NCI-H2171 treated with DMSO at 0.1 percent for 48 hours (cell line): Measurements from ENCODE around the gene NPAS3.

Experiments
- DNase-seq: peaks from one replicate; lab custom pipeline; 2025; lab: John Stamatoyannopoulos, UW

The NPAS3 gene

DNA sequence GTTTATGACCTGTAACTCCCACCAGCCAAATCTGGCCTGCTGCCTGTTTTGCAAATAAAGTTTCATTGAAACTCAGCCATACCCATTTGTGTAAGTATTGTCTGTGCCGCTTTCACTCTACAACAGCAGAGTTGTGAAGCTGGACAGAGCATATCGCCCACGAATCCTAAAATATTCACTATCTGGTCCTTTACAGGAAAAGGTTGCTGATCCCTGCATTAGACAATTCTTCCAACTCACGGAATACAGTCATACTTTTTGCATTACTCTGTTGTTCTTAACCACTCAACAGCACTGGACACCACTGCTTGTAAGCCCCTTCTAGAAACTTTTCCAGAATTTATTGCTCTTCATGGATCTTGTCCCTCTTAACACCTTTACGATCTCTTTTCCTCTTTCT lies 576.8 kb downstream of the NPAS3 start:
- DNase-seq: no peak

DNA sequence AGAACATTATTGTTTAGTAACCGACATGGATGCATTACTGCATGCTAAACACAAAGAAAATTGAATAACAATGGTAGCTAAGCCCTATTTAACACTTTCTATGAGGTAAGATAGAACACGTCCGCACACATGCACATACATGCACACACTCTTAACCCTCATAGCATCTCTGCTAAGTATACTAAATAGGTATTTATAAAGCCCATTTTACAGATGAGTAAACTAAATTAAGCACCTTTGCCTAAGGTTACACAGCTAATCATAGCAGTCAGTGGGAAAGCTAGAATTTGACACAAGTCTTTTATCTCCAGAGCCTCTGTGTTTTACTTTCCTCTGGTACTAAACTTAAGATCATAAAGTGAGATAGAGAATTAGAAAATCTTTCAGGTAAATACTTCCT lies 577.2 kb downstream of the NPAS3 start:
- no peak for DNase-seq

DNA sequence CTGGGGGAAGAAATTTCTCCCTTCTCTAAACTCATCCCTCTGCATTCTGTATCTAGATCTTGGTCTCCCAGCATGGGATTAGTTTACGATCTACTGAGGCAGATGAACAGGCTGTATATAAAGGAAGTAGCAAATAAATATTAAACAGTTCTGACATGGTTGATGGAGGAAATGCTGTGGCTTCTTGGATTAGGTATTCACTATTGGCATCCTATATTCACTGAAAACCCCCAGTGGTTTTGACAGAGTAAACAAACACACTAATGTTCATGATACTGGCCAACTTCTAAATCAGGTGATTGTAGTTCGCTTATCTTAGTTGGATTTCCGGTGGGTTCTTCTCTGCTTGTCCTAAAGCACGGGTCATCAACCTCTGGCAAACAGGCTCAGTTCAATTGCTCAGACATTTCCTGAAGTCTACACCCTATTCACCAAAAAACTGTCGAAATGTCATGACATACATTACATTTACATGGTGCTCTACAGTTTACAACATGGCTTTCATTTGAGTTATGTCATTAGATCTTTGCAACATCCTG lies 578.3 kb downstream of the NPAS3 start:
- DNase-seq: no peak

DNA sequence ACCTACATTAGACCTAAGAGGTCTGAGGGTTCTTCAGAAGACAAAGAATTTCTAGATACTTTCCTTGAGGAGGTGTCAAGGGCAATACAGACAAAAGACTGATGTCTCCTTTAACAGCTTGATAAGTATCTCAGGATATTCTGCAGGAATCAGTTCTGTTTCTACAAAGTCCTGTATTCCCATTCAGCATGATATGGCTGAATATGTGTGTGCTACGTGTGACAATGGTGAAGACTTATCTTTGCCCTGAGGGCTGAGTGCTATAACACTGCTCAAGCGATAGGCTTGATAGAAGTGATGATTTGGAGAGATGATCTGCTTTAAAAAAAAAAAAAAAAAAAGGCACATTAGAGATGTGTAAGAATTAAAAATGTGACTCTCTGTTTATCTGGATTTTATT lies 582.5 kb downstream of the NPAS3 start:
- no peak for DNase-seq

DNA sequence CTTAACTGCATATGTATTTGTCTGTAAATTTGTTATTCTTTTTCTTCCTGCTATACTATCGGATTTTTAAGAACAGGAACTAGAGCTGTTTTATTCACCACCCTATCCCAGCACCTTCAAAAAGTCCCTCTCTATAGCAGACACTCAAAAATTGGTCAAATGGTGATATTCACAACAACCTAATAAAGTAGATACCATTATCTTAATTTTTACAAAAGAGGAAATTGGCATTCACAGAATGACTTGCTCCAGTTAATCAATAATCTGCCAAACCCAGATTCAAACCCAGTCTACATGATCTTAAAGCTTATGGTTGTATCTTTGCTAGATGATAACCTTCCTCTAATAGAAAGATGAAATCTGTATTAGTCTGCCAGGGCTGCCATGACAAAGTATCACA lies 585.6 kb downstream of the NPAS3 start:
- DNase-seq: no peak

DNA sequence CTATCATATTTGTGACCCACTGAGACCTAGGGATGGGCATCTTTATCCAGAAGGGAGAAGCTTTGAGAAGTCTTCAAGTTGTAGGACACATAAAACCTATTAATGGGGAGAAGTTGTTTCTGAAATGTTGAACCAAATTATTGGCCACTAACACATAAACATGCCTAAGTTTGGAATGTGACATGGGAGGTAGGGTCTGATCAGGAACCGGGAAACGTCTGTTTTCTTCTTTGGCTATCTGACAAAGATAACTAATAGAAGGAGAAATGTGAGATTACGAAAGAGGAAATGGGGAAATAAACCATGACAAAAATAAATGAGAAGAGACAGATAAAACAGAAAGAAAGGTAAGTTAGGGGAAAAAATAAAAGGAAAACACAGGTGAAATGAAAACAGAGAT lies 586.9 kb downstream of the NPAS3 start:
- no peak for DNase-seq

DNA sequence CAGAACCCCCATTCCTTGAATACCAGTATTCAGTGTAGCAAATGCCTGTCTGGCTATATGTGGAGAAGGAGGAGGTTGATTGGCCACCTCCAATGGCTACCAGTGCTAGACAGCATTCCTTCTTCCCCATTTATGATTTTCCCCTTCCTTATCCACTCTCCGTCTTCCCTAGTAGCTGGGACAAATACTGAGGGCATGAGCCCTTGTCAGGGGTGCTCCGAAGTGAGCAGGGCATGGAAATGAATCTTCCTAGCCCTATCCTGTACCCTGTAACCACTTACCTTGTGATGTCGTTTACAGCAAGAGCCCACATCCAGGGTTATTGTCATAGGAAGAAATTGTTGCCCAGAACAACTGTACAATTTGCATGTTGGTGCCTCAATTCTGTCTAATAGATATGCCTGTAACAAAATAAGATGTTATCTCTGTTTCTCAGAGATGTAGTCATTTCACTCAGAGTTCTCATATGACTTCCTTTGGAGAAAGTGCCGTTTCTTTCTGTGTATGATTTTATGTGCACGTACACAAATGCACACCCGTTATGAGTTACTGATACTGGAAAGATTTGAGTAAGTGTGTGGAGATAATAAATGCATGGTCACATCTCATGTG lies 588.5 kb downstream of the NPAS3 start:
- no peak for DNase-seq

DNA sequence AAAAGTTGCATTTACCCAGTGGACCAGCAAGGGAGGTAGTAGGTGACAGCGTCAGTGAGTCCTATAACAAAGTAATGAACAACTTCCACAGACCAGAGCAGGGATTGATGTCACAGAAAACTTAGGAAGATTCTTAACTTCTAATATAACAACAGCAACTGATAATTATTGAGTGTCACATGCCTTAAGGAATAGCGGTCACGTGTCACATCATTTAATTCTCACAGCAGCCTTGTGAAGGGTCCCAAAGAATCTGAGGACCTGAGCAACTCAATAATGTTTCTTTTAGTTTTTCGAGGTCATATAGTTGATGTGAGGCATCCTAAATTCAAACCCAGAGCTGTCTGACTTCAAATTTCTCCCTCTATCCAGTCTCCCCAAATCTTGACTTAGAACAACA lies 590.0 kb downstream of the NPAS3 start:
- no peak for DNase-seq

DNA sequence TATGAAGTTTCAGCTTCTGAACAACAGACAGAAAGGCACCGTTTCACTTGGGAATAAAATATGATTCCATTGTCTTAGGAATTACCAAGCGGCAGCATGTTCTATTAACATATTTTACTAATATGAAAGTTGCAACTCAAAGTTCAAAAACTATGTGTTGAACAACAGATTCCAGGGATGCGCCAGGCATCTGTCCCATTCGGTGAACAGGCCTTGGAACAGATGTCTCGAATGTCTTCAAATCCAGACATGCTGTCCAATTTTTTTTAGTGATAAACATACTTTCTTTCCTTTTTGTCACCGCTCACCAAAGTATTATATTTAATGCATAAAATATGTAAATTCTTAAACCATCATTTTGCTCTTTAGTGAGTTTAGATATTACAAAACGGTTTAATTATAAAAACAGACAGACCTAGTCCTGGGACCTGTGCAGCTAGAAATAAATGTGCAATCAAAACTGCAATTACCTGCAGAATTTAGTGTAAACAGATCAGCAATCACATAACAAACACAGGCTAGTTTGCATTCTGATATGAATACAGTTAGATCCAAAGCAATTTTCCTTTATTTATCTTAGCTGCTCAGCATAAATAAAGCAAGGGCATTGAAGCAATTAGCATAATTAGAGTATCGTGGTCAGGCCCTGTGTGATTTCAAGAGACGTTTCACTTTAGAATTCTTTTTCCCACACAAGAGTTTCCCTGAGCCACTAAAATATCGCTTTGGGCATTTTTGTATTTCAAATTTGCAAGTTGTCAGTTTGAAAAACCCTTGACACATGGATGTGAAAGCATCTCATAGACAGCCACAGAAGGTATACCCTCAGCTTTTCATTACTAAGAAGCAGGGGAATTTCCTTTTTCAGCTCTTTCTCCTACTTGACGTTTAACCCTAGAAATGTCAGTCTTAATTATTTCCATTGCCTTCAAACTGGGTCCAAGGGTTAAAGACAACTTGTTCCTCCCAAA lies 591.4 kb downstream of the NPAS3 start:
- DNase-seq: peak; percentile 52

DNA sequence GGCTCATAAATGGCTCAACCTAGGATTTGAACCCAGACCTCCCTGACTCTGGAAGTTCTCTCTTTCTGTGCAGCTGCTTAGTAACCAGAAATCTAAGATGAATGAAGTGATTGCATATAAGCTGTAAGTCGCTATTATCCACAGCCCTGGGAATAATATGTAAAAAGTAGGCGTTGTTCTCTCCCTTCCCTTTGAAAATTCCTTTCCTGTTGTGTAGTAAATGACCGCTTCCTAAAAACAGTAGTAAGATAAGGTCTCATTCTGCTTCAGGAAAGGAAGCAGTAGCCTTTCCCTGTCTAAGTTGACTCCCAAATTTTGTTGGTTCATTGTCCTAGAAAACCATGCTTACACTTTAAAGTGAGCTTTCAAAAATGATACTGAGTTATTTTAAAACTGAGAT lies 593.9 kb downstream of the NPAS3 start:
- no peak for DNase-seq

DNA sequence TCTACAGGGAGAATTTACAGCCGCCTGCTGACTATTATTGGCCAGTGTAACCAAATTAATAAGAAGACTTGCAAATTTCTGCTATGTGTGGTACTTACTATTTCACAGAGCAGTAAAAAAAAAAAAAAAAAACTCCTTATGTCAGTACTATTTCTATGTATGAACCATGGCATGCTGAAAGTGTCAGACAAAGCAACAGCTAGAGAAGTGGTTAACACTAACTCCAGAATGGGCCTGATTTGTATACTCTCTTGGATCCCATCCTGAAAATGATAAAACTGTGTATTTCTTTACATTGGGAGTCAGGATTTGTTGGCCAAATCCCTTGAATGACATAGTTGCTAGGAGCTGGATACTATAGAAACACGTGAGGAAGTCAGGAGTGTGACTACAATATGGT lies 595.4 kb downstream of the NPAS3 start:
- no peak for DNase-seq

DNA sequence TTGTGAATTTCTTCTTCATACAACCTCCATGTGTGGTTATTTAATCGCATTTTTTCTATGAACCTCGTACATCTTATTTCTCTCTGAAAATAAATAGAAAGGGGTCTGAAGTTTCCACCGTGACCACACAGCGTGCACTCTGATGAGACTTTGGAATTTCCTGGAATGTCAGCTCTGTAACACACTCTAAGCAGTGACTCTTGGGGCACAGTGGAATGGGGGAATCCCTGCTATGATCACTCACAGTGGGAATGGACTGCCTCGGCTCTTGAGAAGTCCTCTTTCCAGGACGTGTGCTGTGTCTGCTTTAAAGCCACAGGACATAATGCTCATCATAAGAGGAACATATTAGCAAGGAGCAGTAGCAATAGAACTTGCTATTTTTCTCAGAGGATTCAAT lies 596.0 kb downstream of the NPAS3 start:
- no peak for DNase-seq

DNA sequence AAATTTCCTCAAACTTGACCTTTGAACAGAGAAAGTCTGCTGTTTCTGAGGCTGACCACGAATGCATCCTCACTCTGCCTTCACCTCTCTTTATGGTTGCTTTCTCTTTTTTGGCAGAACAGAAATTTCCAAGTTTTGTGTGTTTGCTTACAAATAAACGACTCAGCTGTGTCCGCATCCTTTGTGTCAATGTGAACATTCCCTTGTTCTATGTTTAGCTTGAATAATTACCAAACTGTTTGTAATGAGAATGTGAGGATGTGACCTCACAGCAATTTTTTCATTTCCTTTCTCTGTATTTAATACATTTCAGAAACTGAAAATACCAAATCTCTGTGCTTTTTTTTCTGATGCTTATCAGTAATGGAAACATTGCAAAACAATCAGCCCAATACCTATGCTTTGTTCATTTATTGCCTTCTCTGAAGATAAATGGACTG lies 601.3 kb downstream of the NPAS3 start:
- no peak for DNase-seq

DNA sequence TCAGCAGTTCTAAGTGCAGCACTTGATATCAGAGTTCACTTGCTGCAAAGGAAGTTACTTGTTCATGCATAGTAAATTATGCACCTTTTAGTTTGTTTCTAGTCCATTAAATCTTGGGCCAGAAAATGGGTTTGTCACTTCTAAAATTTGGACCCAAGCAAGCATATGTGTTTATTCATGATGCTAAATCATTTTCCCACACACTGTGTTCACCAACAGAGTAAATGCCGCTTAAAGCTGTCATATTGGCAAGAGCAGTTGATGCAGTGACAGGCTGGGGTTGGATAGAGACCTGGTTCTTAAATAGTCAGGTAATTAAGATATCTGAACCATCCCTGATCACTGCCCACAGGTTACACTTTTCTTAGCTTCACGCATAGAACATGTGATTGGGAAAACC lies 602.5 kb downstream of the NPAS3 start:
- no peak for DNase-seq

DNA sequence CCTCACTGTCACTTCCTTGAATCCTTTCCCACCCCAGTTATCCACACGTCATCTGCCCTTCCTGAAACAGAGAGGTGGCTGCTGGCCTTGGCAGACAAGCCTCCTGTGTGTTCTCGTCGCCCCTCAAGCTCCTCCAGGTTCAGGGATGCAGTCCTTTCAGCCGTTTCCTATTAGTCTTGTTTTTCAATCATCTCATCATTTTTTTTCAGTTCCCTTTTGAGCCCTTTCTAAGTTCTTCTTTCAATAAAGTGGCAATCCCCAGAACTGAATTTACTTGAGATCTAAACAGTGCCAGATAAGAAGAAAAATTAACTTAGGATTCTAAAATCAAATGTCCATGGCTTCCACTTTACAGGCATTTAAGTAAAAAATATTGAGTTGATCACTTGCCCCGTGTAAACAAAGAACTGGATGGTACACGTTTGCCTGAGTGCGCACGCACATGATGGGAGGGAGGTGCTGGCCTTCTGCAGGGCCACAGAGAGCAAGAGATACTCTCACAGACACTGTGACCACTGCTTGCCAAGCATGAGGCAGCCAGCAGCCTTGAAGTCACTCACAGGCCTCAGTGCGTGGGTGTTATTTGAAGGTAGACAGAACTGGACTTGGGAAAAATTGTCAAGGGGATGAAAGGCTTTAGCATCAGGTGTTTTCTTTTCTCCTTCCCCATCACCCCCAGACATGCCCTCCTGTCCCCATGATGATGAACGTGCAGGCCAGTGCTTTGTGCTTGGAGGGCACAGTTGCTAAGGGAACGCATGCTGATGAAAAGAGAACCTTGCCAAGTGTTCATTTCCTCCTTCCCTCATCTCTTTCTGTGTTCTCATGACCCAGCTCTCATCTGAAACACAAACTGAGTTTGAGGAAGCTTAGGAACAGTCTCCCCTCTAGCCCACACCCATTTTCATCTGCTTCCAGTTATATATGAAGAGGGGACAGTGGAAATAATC lies 603.9 kb downstream of the NPAS3 start:
- no peak for DNase-seq

DNA sequence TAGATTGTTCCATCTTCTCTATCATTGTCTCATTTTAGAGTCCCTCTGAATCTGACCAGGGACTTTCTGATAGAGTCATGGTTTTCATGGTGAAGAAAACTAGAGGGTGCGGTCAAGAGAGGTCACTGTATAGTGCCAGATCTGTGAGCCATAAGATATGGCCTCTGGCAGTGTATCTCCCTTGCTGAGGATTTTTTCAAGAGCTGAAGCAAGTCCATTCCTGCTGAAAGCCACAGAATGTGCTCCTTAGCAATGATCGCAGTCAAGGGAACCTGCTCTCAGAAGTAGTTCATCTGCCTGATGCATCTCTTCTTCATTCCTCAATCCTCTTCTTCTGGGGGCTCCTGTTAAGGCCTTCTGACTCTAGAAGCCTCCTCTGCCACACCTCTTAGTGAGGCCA lies 607.0 kb downstream of the NPAS3 start:
- DNase-seq: no peak

DNA sequence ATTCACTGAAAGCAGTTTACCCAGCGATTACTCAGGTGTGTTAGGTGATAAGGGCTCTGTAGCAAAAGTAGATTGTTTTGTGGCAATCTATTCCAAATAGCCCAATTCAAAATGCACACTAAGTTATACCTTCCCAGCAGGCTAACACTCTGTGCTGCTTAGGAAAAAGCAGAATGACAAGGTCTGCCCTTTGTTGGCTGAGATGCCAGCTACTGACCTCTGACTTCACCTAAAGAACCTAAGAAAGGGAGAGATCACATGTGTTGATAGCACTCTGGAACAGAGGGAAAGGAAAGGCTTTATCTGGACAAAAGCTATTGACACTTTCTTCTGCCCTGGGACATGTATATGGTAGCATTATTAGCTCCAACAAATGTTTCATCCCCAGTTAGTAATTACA lies 609.9 kb downstream of the NPAS3 start:
- no peak for DNase-seq

DNA sequence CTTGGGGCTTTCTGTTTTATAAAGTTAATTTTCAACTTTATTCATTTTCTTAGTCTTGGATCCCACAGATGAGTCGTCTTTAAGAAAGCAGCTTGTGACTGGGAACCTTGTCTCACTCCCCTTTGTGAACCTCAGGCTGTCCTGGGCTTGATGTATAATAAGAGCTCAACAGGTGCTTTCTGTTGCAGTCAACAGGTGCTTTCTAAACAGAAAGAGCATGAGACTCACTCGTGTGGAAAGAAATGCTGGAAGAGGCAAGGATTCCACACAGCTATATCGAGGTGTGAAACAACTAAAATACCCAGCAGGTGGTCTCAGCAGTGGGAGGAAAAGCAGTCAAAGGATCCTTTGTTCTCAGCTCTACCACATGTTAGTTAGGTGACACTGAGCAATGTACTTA lies 613.3 kb downstream of the NPAS3 start:
- DNase-seq: peak; percentile 54

DNA sequence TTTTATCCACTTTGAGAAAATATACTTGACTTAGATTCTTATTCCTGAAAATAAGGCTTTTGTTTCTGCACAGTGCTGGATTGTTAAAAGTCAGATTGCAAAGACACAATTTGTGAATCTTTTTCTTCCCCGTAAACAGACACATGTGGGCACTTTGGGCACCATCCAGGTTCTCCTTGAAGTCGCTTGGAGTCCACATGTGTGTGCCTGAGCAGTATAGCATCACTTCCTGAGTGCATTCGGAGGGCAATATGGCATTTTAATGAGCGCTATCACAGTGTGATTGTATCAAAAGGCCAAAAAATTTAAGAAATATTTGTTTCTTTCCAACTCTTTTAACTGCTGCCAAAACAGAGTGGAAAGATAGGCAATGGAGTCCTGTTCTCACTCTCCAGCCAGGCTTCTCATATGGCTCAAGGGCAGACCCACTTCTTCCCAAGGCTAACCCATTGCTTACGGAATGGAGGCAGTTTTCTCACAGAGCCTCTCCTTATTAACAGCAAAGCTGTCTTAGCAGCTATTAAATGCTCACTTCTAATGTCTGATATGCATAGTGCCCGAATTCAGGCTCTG lies 615.1 kb downstream of the NPAS3 start:
- DNase-seq: no peak

DNA sequence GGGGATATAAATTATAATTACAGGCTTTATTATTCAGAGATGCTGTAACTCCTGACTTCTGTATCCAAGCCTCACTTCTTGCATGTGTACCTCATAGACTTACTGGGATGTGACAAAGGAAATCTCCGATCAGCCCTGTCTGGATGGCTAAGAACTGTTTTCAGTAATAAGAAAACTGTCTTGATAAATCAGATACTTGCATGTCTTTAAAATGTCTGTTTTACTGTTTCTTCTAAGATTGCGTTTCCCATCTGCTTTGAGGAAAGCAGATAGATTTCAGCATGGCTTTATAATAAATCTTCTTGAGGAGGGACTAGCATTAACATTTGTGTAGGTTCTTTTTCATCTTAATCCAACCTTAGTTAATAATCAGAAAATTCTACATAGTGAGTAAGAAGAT lies 616.3 kb downstream of the NPAS3 start:
- no peak for DNase-seq

DNA sequence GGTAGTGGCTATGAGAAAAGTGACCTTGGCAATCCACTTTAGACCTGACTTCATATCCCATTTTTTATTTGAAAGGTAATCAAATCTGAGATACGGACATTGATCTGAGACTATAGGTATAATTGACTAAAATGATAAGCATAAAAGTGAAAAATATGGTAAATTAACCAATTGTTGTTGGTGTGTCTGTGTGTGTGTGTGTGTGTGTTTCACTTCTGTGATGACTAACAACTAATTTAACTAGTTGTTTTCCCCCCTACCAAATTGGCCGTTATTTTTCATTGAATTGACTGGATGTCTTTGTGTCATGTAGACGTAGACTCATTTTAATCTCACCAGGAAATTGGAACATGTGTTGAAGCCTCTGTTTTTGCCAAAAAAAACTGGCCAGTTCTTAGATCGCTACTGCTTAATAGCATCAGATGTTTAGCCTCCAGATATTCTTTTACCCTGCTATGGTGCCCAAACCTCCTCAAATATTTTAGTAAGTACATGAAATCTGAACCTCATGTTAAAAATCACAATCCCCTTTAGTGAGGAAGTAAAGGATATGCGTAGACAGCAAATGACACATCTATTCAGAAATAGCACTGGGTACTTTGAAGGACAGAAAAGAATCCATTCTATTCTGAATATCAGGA lies 617.2 kb downstream of the NPAS3 start:
- DNase-seq: no peak
